ENCODE measurements around the gene IFITM2.

DNA sequence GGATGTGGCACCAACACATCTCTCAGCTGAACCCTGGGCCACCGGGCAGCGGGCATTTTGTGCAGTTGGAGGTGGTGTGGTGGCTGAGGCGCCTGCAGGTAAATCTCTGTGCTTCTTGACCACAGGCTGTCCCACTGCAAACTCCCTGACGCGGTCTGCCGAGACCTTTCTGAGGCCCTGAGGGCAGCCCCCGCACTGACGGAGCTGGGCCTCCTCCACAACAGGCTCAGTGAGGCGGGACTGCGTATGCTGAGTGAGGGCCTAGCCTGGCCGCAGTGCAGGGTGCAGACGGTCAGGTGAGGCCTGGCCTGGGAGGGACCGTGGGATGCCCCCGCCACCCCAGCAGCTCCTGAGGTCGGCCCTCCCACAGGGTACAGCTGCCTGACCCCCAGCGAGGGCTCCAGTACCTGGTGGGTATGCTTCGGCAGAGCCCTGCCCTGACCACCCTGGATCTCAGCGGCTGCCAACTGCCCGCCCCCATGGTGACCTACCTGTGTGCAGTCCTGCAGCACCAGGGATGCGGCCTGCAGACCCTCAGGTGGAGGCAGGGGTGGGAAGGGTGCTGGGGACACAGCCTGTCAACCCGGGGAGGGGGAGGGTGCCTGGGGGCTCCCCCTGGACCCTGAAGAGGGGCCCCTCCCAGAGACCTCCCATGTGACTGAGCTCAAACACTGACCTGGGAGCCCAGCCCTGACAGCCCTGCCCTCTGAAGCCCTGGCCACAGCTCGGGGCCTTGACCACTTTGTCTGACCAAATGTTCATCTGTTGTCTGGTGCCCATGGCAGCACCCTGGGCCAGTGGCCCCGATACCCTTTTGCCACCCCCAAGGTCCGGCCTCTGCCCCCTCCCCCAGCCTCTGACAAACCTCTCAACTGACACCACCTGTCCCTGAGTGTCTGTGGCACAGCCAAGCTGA, 23.3 kb upstream of the IFITM2 start:
- TF ChIP-seq, protein P1, sequence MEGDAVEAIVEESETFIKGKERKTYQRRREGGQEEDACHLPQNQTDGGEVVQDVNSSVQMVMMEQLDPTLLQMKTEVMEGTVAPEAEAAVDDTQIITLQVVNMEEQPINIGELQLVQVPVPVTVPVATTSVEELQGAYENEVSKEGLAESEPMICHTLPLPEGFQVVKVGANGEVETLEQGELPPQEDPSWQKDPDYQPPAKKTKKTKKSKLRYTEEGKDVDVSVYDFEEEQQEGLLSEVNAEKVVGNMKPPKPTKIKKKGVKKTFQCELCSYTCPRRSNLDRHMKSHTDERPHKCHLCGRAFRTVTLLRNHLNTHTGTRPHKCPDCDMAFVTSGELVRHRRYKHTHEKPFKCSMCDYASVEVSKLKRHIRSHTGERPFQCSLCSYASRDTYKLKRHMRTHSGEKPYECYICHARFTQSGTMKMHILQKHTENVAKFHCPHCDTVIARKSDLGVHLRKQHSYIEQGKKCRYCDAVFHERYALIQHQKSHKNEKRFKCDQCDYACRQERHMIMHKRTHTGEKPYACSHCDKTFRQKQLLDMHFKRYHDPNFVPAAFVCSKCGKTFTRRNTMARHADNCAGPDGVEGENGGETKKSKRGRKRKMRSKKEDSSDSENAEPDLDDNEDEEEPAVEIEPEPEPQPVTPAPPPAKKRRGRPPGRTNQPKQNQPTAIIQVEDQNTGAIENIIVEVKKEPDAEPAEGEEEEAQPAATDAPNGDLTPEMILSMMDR (IDR thresholded peaks at IDR 0.05 in 8 of 11, conservative IDR thresholded peaks at IDR 0.05 in 3 of 11): no peak
- TF ChIP-seq POLR2A (IDR thresholded peaks at IDR 0.05): no peak

Data from spleen (tissue), 7 donors.